Fibroblast of mammary gland (primary cell): ENCODE measurements around the gene CHD1L.
"Not testable (repeated sequence)": the region's sequence is repeated elsewhere in the genome, so short reads cannot be mapped to it uniquely, and the experiment has no call there.

ENCODE experiments used
- DNase-seq: peaks from one replicate; pipeline ENCODE4 v3.0.0-alpha.2; 2010; ENCODE audit warnings: low read depth
- H3K4me3 ChIP-seq: 2 replicates; pipeline ENCODE4 v1.5.1; 2011; ENCODE audit warnings: low read depth, mild to moderate bottlenecking, low read length, moderate library complexity; ENCODE audit not compliant: control insufficient read depth
- CTCF ChIP-seq: conservative IDR thresholded peaks from 2 replicates; pipeline ENCODE4 v1.5.1; 2011; ENCODE audit warnings: low read depth, low read length, inconsistent platforms; ENCODE audit not compliant: control insufficient read depth, insufficient read depth

The CHD1L gene

GRCh38 chr1:147225193-147225730 is 17.2 kb upstream of the CHD1L start, which contains the start of gene FMO5:
Gene FMO5, minus strand, starts transcription at chr1:147225339. Its CDS starts 310 bp downstream, at chr1:147225029.
- H3K4me3 ChIP-seq = peak within 1 kb of the TSS; percentile 77
- TF ChIP-seq CTCF = no peak
- peak; percentile 71 for DNase-seq

- DNase-seq, H3K4me3 ChIP-seq: not testable (repeated sequence)
Measured at GRCh38 chr1:147231032-147231431, 11.5 kb upstream of the CHD1L start.

- H3K4me3 ChIP-seq, DNase-seq: not testable (repeated sequence)
Measured at GRCh38 chr1:147233903-147234302, 8.6 kb upstream of the CHD1L start.

GRCh38 chr1:147235822-147236221 is 6.7 kb upstream of the CHD1L start:
- TF ChIP-seq CTCF = no peak
- no peak for DNase-seq
- H3K4me3 ChIP-seq = no peak overlapping the region

- TF ChIP-seq CTCF = no peak
- H3K4me3 ChIP-seq = no peak overlapping the region
- no peak for DNase-seq
Measured at GRCh38 chr1:147236448-147236847, 6.0 kb upstream of the CHD1L start.

- no peak overlapping the region for H3K4me3 ChIP-seq
- no peak for TF ChIP-seq CTCF
- DNase-seq = no peak
Measured at GRCh38 chr1:147236959-147237791, 5.3 kb upstream of the CHD1L start.

- no peak overlapping the region for H3K4me3 ChIP-seq
- DNase-seq = no peak
- TF ChIP-seq CTCF = no peak
Measured at GRCh38 chr1:147238053-147238902, 4.2 kb upstream of the CHD1L start.
